ENCODE data around the gene KLK2. TPM values are rescaled to one million over a fixed set of nuclear protein-coding genes. Genes with fewer than 3 reads are reported as not detected.

KLK2 gene
- total and polyA plus RNA-seq, 2 of the 8 experiments (the other 6 are each of a cell fraction or from before 2014, with no cell fraction given) = 0.20 TPM; not detected in 1

GRCh38 chr19:50922317-50922853 is 49.1 kb downstream of the KLK2 start:
- Histone ChIP-seq H2BK15ac (ENCODE audit: low read length) (no peak overlapping the region), H3K9ac (replicated peaks in 1 of 4; ENCODE audit: extremely low read depth in 1 of 4, low read depth in 3 of 4, low read length in 3 of 4) (no peak overlapping the region), H3K56ac (replicated peaks; ENCODE audit: insufficient read length, low read depth, low read length) (no peak overlapping the region), H3K79me1 (ENCODE audit: low read depth, low read length) (no peaks in the 10 kb centered on the region), H3K18ac (ENCODE audit: extremely low read depth, low read length) (peak overlapping the region; percentile 41; the same call in 1 of the 2 replicates), H3K79me2 (ENCODE audit: control insufficient read depth in 1 of 2, insufficient read depth in 2 of 2, low read length in 2 of 2) (no peaks in the 10 kb centered on the region), H3K23me2 (ENCODE audit: low read depth, low read length) (no peaks in the 10 kb centered on the region), H2BK120ac (replicated peaks; ENCODE audit: low read depth, low read length) (no peak overlapping the region), H4K20me1 (replicated peaks in 1 of 2; ENCODE audit: control insufficient read depth in 1 of 2, insufficient read depth in 2 of 2, low read length in 2 of 2) (no peaks in the 10 kb centered on the region), H3K27ac (ENCODE audit: low read depth, low read length) (no peak overlapping the region), H3K4me3 (ENCODE audit: extremely low read depth in 1 of 4, insufficient read depth in 2 of 4, low read depth in 3 of 4, low read length in 4 of 4) (0 out of 8 replicates have a peak overlapping the region, but pooled peaks of 1 of the 4 experiments have one; percentile 0), H3K23ac (ENCODE audit: insufficient read length) (no peak overlapping the region), H3K4me2 (ENCODE audit: insufficient read depth in 1 of 2, low read depth in 2 of 2, low read length in 2 of 2) (peak overlapping the region in 1 of 2 experiments; percentile 2; a peak in 1 of 4 replicates), H4K91ac (replicated peaks; ENCODE audit: insufficient read length, low read length) (peak overlapping the region; percentile 80), H2BK12ac (ENCODE audit: low read depth, low read length) (0 out of 2 replicates have a peak overlapping the region, but pooled peaks have one; percentile 64), H4K5ac (ENCODE audit: insufficient read length, low read depth, low read length) (no peak overlapping the region), H2BK5ac (ENCODE audit: low read depth, low read length) (no peak overlapping the region), H3K27me3 (replicated peaks in 1 of 4; ENCODE audit: control insufficient read depth in 3 of 4, extremely low read depth in 1 of 4, insufficient read depth in 3 of 4, low read length in 3 of 4) (0 out of 7 replicates have a peak, but pooled peaks cover 0 to 2% (median 0%) of the 10 kb centered on the region in 4 experiments), H3K14ac (ENCODE audit: insufficient read length) (no peak overlapping the region), H2BK20ac (ENCODE audit: low read length) (no peak overlapping the region), H3K4me1 (replicated peaks in 1 of 4; ENCODE audit: control insufficient read depth in 3 of 4, insufficient read depth in 4 of 4, low read length in 3 of 4) (peaks cover 0 to 7% (median 5%) of the 10 kb centered on the region in 4 experiments; a peak in 5 of 7 replicates), H3K36me3 (ENCODE audit: control insufficient read depth in 2 of 4, insufficient read depth in 4 of 4, low read length in 3 of 4) (no peaks in the 10 kb centered on the region), H4K8ac (ENCODE audit: extremely low read depth, insufficient read depth, low read length) (peak overlapping the region; percentile 91), H2AFZ (ENCODE audit: low read length) (peak overlapping the region; percentile 96; the same call in 1 of the 2 replicates), H2AK5ac (ENCODE audit: low read depth, low read length) (no peak overlapping the region), H3K4ac (replicated peaks; ENCODE audit: insufficient read length, low read depth, low read length) (no peak overlapping the region), H3K9me3 (ENCODE audit: insufficient read depth in 2 of 2, low read depth in 1 of 2, low read length in 1 of 2) (no peaks in the 10 kb centered on the region)
- FAIRE-seq (peak; percentile 57), DNase-seq (ENCODE audit: low read depth in 1 of 2, low spot score in 2 of 2) (peak; percentile 59 to 87)
- POLR2A ChIA-PET (ENCODE audit: partially characterized antibody) = interaction anchor here (0.9 to 3.3 kb wide), 4 partner anchors 118 to 179 kb away, joined by 3 to 35 read pairs (median 16); no protein-coding TSS in a partner anchor
- CTCF ChIA-PET (ENCODE audit: partially characterized antibody) = interaction anchor here (0.6 to 3.5 kb wide), 56 partner anchors 8 to 566 kb away, joined by 3 to 22 read pairs (median 4); partner anchors contain the start of genes CLEC11A, EMC10, GARIN5A and KLK15
- 42% methylated on average over 21 of the region's 21 CpGs; no CpG with 5 or more reads in 1 of the 2 experiments for WGBS, 2 experiments (ENCODE audit: extremely low coverage in 1 of 2, insufficient coverage in 1 of 2, insufficient read length in 1 of 2, insufficient replicate concordance in 2 of 2, low coverage in 1 of 2, low lambda C conversion rate in 2 of 2, missing lambda C conversion rate in 1 of 2)
- no peak for TF ChIP-seq USF2 (IDR thresholded peaks at IDR 0.05; ENCODE audit: low read length)
- TF ChIP-seq MAFK (IDR thresholded peaks at IDR 0.05; ENCODE audit: low read depth, low read length) = no peak
- TF ChIP-seq SUZ12 (IDR thresholded peaks at IDR 0.05; ENCODE audit: low read length) = no peak
- TF ChIP-seq RXRA (IDR thresholded peaks at IDR 0.05; ENCODE audit: insufficient read depth, low read depth, low read length) = no peak
- TF ChIP-seq YY1 (IDR thresholded peaks at IDR 0.05; ENCODE audit: low read depth, low read length) = no peak
- peak; percentile 45 for TF ChIP-seq ASH2L (IDR thresholded peaks at IDR 0.05; ENCODE audit: low read length)
- TF ChIP-seq CTCF (IDR thresholded peaks at IDR 0.05; ENCODE audit: control extremely low read depth in 1 of 3, insufficient read depth in 1 of 3, low read depth in 1 of 3, low read length in 3 of 3) = peak; percentile 83 to 98 (median 90)
- no peak for TF ChIP-seq POLR2AphosphoS5 (IDR thresholded peaks at IDR 0.05; ENCODE audit: low read depth, low read length)
- TF ChIP-seq TEAD4 (IDR thresholded peaks at IDR 0.05; ENCODE audit: low read depth, low read length) = 0 out of 2 replicates have a peak, but pooled peaks have one; percentile 17
